Endothelial cell of umbilical vein (primary cell): ENCODE data around the gene AGAP3. TPM values are rescaled to one million over a fixed set of nuclear protein-coding genes. Genes with fewer than 3 reads are reported as not detected.

Experiments
- BruUV-seq: library from RNA; stranded (reverse); fragments of 400-500 nt; replicated peaks from 2 replicates; lab custom pipeline; 2021; lab: Mats Ljungman, UMichigan
- CTCF ChIA-PET: fragments of 300-600, 350-600 bp; sonication (Branson Sonifier 250); formaldehyde crosslinking; loops from one replicate; lab custom pipeline; 2021; ENCODE audit warnings: antibody characterized with exemption, inconsistent platforms; lab: Charles Lee
- POLR2A ChIA-PET: fragments of 300-600, 350-600 bp; sonication (Branson Sonifier 250); formaldehyde crosslinking; loops from one replicate; lab custom pipeline; 2021; ENCODE audit warnings: antibody characterized with exemption, inconsistent platforms; lab: Charles Lee
- DNase-seq: peaks from one replicate; pipeline ENCODE4 v3.0.0-alpha.2; 2011; ENCODE audit warnings: low read depth, low spot score
- FAIRE-seq: peaks from 2 replicates; lab custom pipeline; 2011; peaks lifted over from hg19 to GRCh38; lab: Jason Lieb, UNC
- H2AFZ ChIP-seq: 2 replicates; pipeline ENCODE4 v1.6.0; 2012; ENCODE audit warnings: low read depth, low read length, control low read depth, inconsistent platforms
- H3K27ac ChIP-seq: 2 replicates; pipeline ENCODE4 v1.5.1; 2011; ENCODE audit warnings: low read depth, mild to moderate bottlenecking, control low read depth, low read length, moderate library complexity; ENCODE audit not compliant: insufficient read depth
- H3K27me3 ChIP-seq, 2 experiments: 2 replicates each; pipeline versions ENCODE4 v1.6.0 to v1.6.1; 2011; ENCODE audit warnings: low read length in 2 of 2, mixed read lengths in 1 of 2; ENCODE audit not compliant: control insufficient read depth in 2 of 2, insufficient read depth in 2 of 2
- H3K36me3 ChIP-seq, 2 experiments: 2 replicates in 1 of 2; 3 replicates in 1 of 2; pipeline ENCODE4 v1.5.1; 2011; ENCODE audit warnings: low read length in 2 of 2, mild to moderate bottlenecking in 1 of 2, moderate library complexity in 1 of 2; ENCODE audit not compliant: control insufficient read depth in 2 of 2, insufficient read depth in 2 of 2; ENCODE audit errors: extremely low read depth in 1 of 2
- H3K4me1 ChIP-seq: 3 replicates; pipeline ENCODE4 v1.5.1; 2011; ENCODE audit warnings: mild to moderate bottlenecking, low read length; ENCODE audit not compliant: control insufficient read depth, insufficient read depth; ENCODE audit errors: extremely low read depth
- H3K4me2 ChIP-seq: 2 replicates; pipeline ENCODE4 v1.6.1; 2011; ENCODE audit warnings: low read length, control low read depth, mixed read lengths; ENCODE audit not compliant: insufficient read depth
- H3K4me3 ChIP-seq, 3 experiments: fragments of 200-600 bp in 1 of 3; sonication (generic), shearing (Covaris generic) in 1 of 3; replicated peaks in 1 of 3; 2 replicates each; pipeline ENCODE4 v1.5.1; 2011 to 2016; ENCODE audit warnings: control low read depth in 3 of 3, low read length in 3 of 3, mild to moderate bottlenecking in 2 of 3, inconsistent platforms in 1 of 3, low read depth in 1 of 3, moderate library complexity in 1 of 3; ENCODE audit not compliant: insufficient read depth in 1 of 3
- H3K79me2 ChIP-seq: 2 replicates; pipeline ENCODE4 v1.6.0; 2012; ENCODE audit warnings: low read length, inconsistent platforms; ENCODE audit not compliant: control insufficient read depth, insufficient read depth
- H3K9ac ChIP-seq: replicated peaks from 2 replicates; pipeline ENCODE3; 2011; ENCODE audit warnings: low read length, control low read depth; ENCODE audit not compliant: insufficient read depth; ENCODE audit errors: extremely low read depth
- H3K9me1 ChIP-seq: replicated peaks from 3 replicates; pipeline ENCODE4 v1.6.0; 2011; ENCODE audit warnings: mild to moderate bottlenecking, low read length; ENCODE audit not compliant: control insufficient read depth, insufficient read depth; ENCODE audit errors: extremely low read depth
- H3K9me3 ChIP-seq: replicated peaks from 2 replicates; pipeline ENCODE4 v1.5.1; 2012; ENCODE audit warnings: low read length, inconsistent platforms; ENCODE audit not compliant: control insufficient read depth, insufficient read depth
- H4K20me1 ChIP-seq: replicated peaks from 2 replicates; pipeline ENCODE3; 2011; ENCODE audit warnings: mild to moderate bottlenecking, low read length; ENCODE audit not compliant: control insufficient read depth, insufficient read depth; ENCODE audit errors: extremely low read depth
- CTCF ChIP-seq, 2 donors: IDR thresholded peaks; 1 replicate in 1 of 2; 2 replicates in 1 of 2; pipeline ENCODE4 v1.5.1; 2011; ENCODE audit warnings: low read length in 2 of 2, mild to moderate bottlenecking in 2 of 2, moderate library complexity in 2 of 2, control low read depth in 1 of 2, inconsistent platforms in 1 of 2, low read depth in 1 of 2; ENCODE audit not compliant: insufficient read depth in 1 of 2; ENCODE audit errors: extremely low read depth in 1 of 2
- EZH2 ChIP-seq: IDR thresholded peaks from 2 replicates; pipeline ENCODE4 v1.6.1; 2012; ENCODE audit warnings: borderline replicate concordance, low read depth, mild to moderate bottlenecking, moderate library complexity, low read length, inconsistent platforms; ENCODE audit not compliant: severe bottlenecking
- FOS ChIP-seq: IDR thresholded peaks from 2 replicates; pipeline ENCODE4 v1.6.1; 2011; ENCODE audit warnings: mild to moderate bottlenecking, low read length, moderate library complexity, borderline replicate concordance; ENCODE audit not compliant: insufficient read depth
- GATA2 ChIP-seq: IDR thresholded peaks from 2 replicates; pipeline ENCODE4 v1.7.0; 2011; ENCODE audit warnings: low read depth, mild to moderate bottlenecking, moderate library complexity, mixed read lengths, low read length; ENCODE audit not compliant: insufficient read length, insufficient read depth
- JUN ChIP-seq: IDR thresholded peaks from 2 replicates; pipeline ENCODE4 v1.6.1; 2011; ENCODE audit warnings: borderline replicate concordance, low read depth; ENCODE audit not compliant: insufficient read length, insufficient read depth
- MYC ChIP-seq: IDR thresholded peaks from one replicate; pipeline ENCODE4 v1.6.1; 2011; ENCODE audit warnings: mild to moderate bottlenecking, low read depth, low read length
- POLR2A ChIP-seq: IDR thresholded peaks from 2 replicates; pipeline ENCODE4 v1.6.1; 2012; ENCODE audit warnings: low read depth, mild to moderate bottlenecking, control low read depth, low read length
- POLR2AphosphoS5 ChIP-seq: IDR thresholded peaks from 2 replicates; pipeline ENCODE4 v1.6.1; 2012; ENCODE audit warnings: low read depth, mild to moderate bottlenecking, control low read depth, low read length, moderate library complexity; ENCODE audit not compliant: insufficient read depth
- dilution Hi-C: fragments of 300-500 bp; cut with MboI; formaldehyde crosslinking; loops from one replicate; pipeline ENCODE4 v1.15.0; 2019; ENCODE audit warnings: low sequenced_read_pairs; ENCODE audit not compliant: extremely low pct_ligation_motif_present
- intact Hi-C: fragments of 100-400 bp; cut with micrococcal nuclease; formaldehyde crosslinking; loops from one replicate; pipeline ENCODE4 v1.10.0; 2022
- polyA plus RNA-seq, 4 experiments: library from polyadenylated mRNA; depleted of rRNA in 3 of 4; stranded (reverse) in 3 of 4; unstranded in 1 of 4; fragments of >200 nt; gene quantifications; 2 replicates each; pipeline versions ENCODE4 v1.2.1 to v1.2.3, GENCODE V29; 2011 to 2012; ENCODE audit warnings: missing spikeins in 1 of 4
- total RNA-seq: library from RNA; stranded (reverse); gene quantifications from 2 replicates; pipeline ENCODE4 v1.2.3, GENCODE V29; 2021
- TF ChIP-seq, protein P1 (sequence below): IDR thresholded peaks from 2 replicates; pipeline ENCODE4 v1.6.1; 2011; ENCODE audit not compliant: insufficient read depth, insufficient read length

AGAP3 gene
- total and polyA plus RNA-seq, 2 donors (not counting 3 experiments of a cell fraction or from before 2014, with no cell fraction given) = 171 to 174 TPM

- no TSS peak for BruUV-seq
- H3K4me2 ChIP-seq = no peak overlapping the region
- intact Hi-C loops (loop anchor here (1.0 kb wide), 3 partner anchors 48 to 179 kb away; no protein-coding TSS in a partner anchor), dilution Hi-C loops (no loop called here)
- H3K36me3 ChIP-seq = peaks cover 12 to 58% of the 10 kb centered on the region in 2 experiments
- H3K9ac ChIP-seq = no peak overlapping the region
- peak; percentile 74 for DNase-seq
- ChIA-PET CTCF (interaction anchor here (0.6 to 1.8 kb wide), 48 partner anchors 9 to 226 kb away, joined by 3 to 33 read pairs (median 5); partner anchors contain the start of genes ABCB8, ABCF2, AGAP3 and CHPF2), POLR2A (no interaction called here)
- no peak overlapping the region for H2AFZ ChIP-seq
- no peaks in the 10 kb centered on the region for H3K27me3 ChIP-seq
- no peaks in the 10 kb centered on the region for H3K9me3 ChIP-seq
- no peak overlapping the region for H3K4me3 ChIP-seq
- TF ChIP-seq, protein P1, sequence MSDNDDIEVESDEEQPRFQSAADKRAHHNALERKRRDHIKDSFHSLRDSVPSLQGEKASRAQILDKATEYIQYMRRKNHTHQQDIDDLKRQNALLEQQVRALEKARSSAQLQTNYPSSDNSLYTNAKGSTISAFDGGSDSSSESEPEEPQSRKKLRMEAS = no peak
- TF ChIP-seq CTCF (IDR thresholded peaks at IDR 0.05; ENCODE audit: extremely low read depth in 1 of 2, insufficient read depth in 1 of 2, low read depth in 1 of 2, low read length in 2 of 2) = peak; percentile 98 to 99
- H3K27ac ChIP-seq = no peak overlapping the region
- H3K9me1 ChIP-seq = no peaks in the 10 kb centered on the region
- H3K4me1 ChIP-seq = peaks cover 6% of the 10 kb centered on the region
- H3K79me2 ChIP-seq = no peaks in the 10 kb centered on the region
- FAIRE-seq = peak; percentile 92
- peaks cover 2% of the 10 kb centered on the region for H4K20me1 ChIP-seq
These were observed 37.7 kb downstream of the AGAP3 start for GRCh38 chr7:151123822-151124464.

DNA sequence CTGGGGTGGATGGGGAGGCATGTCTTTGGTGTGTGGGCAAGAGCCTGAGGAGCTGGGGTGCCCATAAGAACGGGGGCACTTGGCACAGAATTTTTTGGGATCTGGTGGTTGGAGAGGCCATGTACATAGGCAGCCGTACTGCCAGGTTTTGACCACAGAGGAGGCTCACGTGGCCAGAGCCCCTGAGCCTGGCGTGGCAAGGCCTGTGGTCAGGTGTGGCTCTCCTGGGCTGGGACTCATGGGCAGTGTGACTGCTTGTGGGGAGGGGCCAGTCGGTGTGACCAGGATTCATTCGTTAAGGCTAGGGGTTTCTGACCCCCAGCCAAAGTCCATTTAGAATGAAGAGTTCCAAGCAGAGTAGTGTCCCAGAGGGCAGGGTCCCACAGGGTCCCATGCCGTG, 38.2 kb downstream of the AGAP3 start:
- ChIA-PET CTCF (interaction anchor here (0.6 to 1.8 kb wide), 45 partner anchors 10 to 226 kb away, joined by 3 to 33 read pairs (median 5); partner anchors contain the start of genes ABCB8, ABCF2, AGAP3 and CHPF2), POLR2A (no interaction called here)
- Histone ChIP-seq H3K27ac (no peak overlapping the region), H3K9ac (no peak overlapping the region), H3K79me2 (no peaks in the 10 kb centered on the region), H3K9me1 (no peaks in the 10 kb centered on the region), H4K20me1 (peaks cover 2% of the 10 kb centered on the region), H3K4me1 (peaks cover 6% of the 10 kb centered on the region), H3K4me3 (no peak overlapping the region), H3K4me2 (no peak overlapping the region), H3K27me3 (no peaks in the 10 kb centered on the region), H3K36me3 (peaks cover 10 to 53% of the 10 kb centered on the region in 2 experiments), H3K9me3 (no peaks in the 10 kb centered on the region), H2AFZ (no peak overlapping the region)
- FAIRE-seq (no peak), DNase-seq (no peak)
- no TSS peak for BruUV-seq
- TF ChIP-seq CTCF (IDR thresholded peaks at IDR 0.05; ENCODE audit: extremely low read depth in 1 of 2, insufficient read depth in 1 of 2, low read depth in 1 of 2, low read length in 2 of 2) (no peak), EZH2 (no peak), FOS (no peak), POLR2AphosphoS5 (no peak), GATA2 (no peak), MYC (no peak), JUN (no peak), POLR2A (no peak)
- TF ChIP-seq, protein P1 = no peak
- intact Hi-C loops = loop anchor here (1.0 kb wide), 3 partner anchors 48 to 179 kb away; no protein-coding TSS in a partner anchor
- dilution Hi-C loops = no loop called here
